ENCODE results near the gene SGPP2. TPM values are rescaled to one million over a fixed set of nuclear protein-coding genes. Genes with fewer than 3 reads are reported as not detected.
A peak's percentile ranks its signal among the peaks of the same experiment; 100 is the strongest.

Gene SGPP2
- total and polyA plus RNA-seq, 2 experiments from 2014 or later: 0.08 TPM; not detected in 1

DNA sequence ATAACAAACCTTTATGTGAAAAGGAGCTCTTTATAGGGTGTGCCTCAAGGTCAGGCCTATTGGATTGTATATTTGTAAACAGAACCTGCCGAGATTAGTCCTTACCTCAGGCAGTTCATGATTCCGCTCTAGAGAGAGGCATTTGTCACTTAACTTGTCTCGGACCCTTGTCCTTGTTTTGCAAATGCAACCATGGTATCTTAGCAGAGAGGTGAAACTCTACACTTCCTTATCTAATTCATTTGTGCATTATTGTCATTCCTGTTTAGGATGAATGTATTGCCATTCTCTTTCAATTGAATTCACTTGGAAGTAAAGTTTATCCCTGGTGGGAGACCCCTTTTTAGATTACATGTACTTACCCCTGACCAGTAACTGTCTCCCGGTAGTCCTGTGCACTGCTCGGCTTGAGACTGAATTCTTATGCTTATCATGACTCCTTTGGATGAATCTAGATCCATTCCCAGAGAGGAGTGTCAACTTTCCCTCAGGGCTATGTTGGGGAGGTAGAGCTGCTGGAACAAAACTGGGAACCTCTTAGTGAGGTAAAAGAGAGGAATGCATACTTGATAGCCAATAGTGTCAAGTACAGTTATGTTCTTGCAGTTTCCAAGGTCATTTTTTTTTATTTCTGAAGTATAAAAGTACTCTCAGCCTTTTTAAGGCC is 46.6 kb downstream of the SGPP2 start (continued):
- TF ChIP-seq, protein P1, sequence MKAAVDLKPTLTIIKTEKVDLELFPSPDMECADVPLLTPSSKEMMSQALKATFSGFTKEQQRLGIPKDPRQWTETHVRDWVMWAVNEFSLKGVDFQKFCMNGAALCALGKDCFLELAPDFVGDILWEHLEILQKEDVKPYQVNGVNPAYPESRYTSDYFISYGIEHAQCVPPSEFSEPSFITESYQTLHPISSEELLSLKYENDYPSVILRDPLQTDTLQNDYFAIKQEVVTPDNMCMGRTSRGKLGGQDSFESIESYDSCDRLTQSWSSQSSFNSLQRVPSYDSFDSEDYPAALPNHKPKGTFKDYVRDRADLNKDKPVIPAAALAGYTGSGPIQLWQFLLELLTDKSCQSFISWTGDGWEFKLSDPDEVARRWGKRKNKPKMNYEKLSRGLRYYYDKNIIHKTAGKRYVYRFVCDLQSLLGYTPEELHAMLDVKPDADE (IDR thresholded peaks at IDR 0.05): no peak

DNA sequence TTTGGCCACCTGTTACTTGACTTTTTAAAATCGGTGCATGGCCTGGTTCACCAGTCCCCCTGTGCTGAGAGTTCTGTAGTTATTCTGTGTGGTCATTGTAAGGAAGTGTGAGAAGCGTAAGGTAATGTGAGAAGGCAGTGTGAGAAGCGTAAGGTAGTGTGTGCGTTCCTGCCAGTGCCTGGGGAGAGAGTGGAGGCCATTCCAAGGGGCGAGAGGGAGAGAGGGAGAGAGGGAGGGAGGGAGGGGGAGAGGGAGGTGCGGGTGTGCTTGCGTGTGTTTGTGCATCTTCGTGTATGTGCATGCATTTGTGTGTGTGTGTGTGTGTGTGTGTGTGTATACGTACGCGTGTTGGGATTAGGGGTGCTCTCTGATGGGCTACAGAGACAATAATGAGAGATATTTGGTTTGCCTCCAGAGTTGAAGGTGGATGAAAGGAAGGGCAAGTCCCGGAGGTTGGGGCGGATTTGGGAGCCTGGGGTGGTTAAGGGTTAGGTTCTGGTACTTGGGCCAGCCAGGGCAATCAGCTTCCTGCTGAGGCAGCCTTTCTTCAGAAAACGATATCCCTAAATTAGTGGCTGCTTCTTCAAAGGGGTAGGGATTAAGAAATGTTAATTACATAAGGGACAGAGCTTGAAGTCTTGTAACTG is 53.7 kb downstream of the SGPP2 start:
- TF ChIP-seq, protein P1 (IDR thresholded peaks at IDR 0.05): no peak
- no peak for TF ChIP-seq EZH2 (IDR thresholded peaks at IDR 0.05; ENCODE audit: low read depth, unreplicated experiment)

DNA sequence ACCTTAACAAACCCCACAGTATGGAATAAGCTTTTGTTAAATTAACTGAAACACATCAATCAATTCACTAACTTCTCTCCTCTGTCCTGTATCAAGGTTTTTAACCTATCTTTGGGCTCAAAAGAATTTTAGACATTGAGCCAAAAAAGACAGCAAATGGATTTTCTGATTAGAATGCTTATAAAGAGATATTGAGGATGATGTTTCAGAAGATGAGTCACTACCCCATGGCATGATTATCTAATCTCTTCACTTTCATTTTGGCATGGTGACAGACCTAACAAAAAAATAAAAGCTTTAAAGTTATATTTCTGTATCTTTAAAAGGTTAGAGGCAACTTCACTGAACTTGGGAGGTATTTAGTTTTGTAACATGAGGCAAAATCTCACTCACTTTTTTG is 55.5 kb downstream of the SGPP2 start:
- Mint-ChIP-seq H3K27me3 (ENCODE audit: insufficient read depth, low read depth, poor library complexity) (peaks cover 4% of the 10 kb centered on the region), H3K4me1 (peaks cover 10% of the 10 kb centered on the region), H3K4me3 (no peak overlapping the region), H3K27ac (no peak overlapping the region), H3K36me3 (ENCODE audit: low read depth) (no peaks in the 10 kb centered on the region), H3K9me3 (no peaks in the 10 kb centered on the region)
- no peak for DNase-seq (ENCODE audit: low spot score)
- Histone ChIP-seq H3K27ac (ENCODE audit: low read depth) (no peak overlapping the region), H3F3A (replicated peaks; ENCODE audit: low read depth) (no peaks in the 10 kb centered on the region), H3K9me2 (ENCODE audit: insufficient read depth) (no peaks in the 10 kb centered on the region), H3K4me1 (ENCODE audit: insufficient read depth) (peaks cover 4% of the 10 kb centered on the region; the same call in 1 of the 2 replicates), H3K79me2 (replicated peaks; ENCODE audit: insufficient read depth) (no peaks in the 10 kb centered on the region), H3K27me3 (ENCODE audit: insufficient read depth) (peaks cover 55% of the 10 kb centered on the region), H3K4me3 (no peak overlapping the region), H3K4me2 (no peak overlapping the region), H2AFZ (no peak overlapping the region), H4K20me1 (replicated peaks; ENCODE audit: insufficient read depth) (no peaks in the 10 kb centered on the region), H3K36me3 (ENCODE audit: insufficient read depth) (no peaks in the 10 kb centered on the region)
- ATAC-seq: no peak
- TF ChIP-seq, protein P1 (IDR thresholded peaks at IDR 0.05): no peak
- TF ChIP-seq, protein P2, sequence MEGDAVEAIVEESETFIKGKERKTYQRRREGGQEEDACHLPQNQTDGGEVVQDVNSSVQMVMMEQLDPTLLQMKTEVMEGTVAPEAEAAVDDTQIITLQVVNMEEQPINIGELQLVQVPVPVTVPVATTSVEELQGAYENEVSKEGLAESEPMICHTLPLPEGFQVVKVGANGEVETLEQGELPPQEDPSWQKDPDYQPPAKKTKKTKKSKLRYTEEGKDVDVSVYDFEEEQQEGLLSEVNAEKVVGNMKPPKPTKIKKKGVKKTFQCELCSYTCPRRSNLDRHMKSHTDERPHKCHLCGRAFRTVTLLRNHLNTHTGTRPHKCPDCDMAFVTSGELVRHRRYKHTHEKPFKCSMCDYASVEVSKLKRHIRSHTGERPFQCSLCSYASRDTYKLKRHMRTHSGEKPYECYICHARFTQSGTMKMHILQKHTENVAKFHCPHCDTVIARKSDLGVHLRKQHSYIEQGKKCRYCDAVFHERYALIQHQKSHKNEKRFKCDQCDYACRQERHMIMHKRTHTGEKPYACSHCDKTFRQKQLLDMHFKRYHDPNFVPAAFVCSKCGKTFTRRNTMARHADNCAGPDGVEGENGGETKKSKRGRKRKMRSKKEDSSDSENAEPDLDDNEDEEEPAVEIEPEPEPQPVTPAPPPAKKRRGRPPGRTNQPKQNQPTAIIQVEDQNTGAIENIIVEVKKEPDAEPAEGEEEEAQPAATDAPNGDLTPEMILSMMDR (conservative IDR thresholded peaks at IDR 0.05; ENCODE audit: low read depth in 2 of 2): no peak
- TF ChIP-seq ZNF331 (CRISPR knock-in tag; IDR thresholded peaks at IDR 0.05; ENCODE audit: low read depth) (no peak), JUNB (IDR thresholded peaks at IDR 0.05; ENCODE audit: unreplicated experiment) (no peak), EZH2phosphoT487 (IDR thresholded peaks at IDR 0.05; ENCODE audit: unreplicated experiment) (no peak), POLR2AphosphoS5 (IDR thresholded peaks at IDR 0.05; ENCODE audit: low read depth) (no peak), ZNF114 (CRISPR knock-in tag; IDR thresholded peaks at IDR 0.05) (no peak)

More for the DNA sequence above, 53.7 kb downstream of the SGPP2 start:
- H3K4me1 ChIP-seq (ENCODE audit: insufficient read depth): peaks cover 4% of the 10 kb centered on the region; the same call in 1 of the 2 replicates
- Mint-ChIP-seq H3K27ac (no peak overlapping the region), H3K27me3 (ENCODE audit: insufficient read depth, low read depth, poor library complexity) (no peaks in the 10 kb centered on the region), H3K4me3 (peak overlapping the region; percentile 52), H3K4me1 (peaks cover 10% of the 10 kb centered on the region), H3K9me3 (no peaks in the 10 kb centered on the region), H3K36me3 (ENCODE audit: low read depth) (no peaks in the 10 kb centered on the region)
- peak; percentile 97 for ATAC-seq
- peak overlapping the region; percentile 57; the same call in 1 of the 2 replicates for H3K4me2 ChIP-seq
- H3K36me3 ChIP-seq (ENCODE audit: insufficient read depth): no peaks in the 10 kb centered on the region
- H3K27me3 ChIP-seq (ENCODE audit: insufficient read depth): peaks cover 40% of the 10 kb centered on the region
- H3K9me2 ChIP-seq (ENCODE audit: insufficient read depth): no peaks in the 10 kb centered on the region
- no peak overlapping the region for H3K27ac ChIP-seq (ENCODE audit: low read depth)
- H3K4me3 ChIP-seq: peak overlapping the region; percentile 38; the same call in 1 of the 2 replicates
- DNase-seq (ENCODE audit: low spot score): peak; percentile 62
- H3K79me2 ChIP-seq (replicated peaks; ENCODE audit: insufficient read depth): no peaks in the 10 kb centered on the region
- peak overlapping the region; percentile 67; the same call in 1 of the 2 replicates for H2AFZ ChIP-seq
- H3F3A ChIP-seq (replicated peaks; ENCODE audit: low read depth): no peaks in the 10 kb centered on the region
- no peaks in the 10 kb centered on the region for H4K20me1 ChIP-seq (replicated peaks; ENCODE audit: insufficient read depth)
